Neural cell (in vitro differentiated cells): ENCODE measurements around the gene PFDN6.

Experiments
- EP300 ChIP-seq: fragments of 450-650 bp; conservative IDR thresholded peaks from 2 replicates; pipeline ENCODE4 v1.6.1; 2014; ENCODE audit warnings: antibody characterized with exemption, mild to moderate bottlenecking, moderate library complexity; ENCODE audit not compliant: poor library complexity, severe bottlenecking
- EZH2 ChIP-seq: fragments of 200-600, 300-800 bp; shearing (Covaris generic), sonication (generic); IDR thresholded peaks from 2 replicates; pipeline ENCODE4 v1.6.1; 2014; ENCODE audit warnings: antibody characterized with exemption, low read length, borderline replicate concordance, mild to moderate bottlenecking; ENCODE audit not compliant: insufficient read depth, poor library complexity, severe bottlenecking
- POLR2AphosphoS5 ChIP-seq: IDR thresholded peaks from 2 replicates; pipeline ENCODE4 v1.6.1; 2012
- RAD21 ChIP-seq: fragments of 450-650 bp; conservative IDR thresholded peaks from 2 replicates; pipeline ENCODE4 v1.6.1; 2014; ENCODE audit warnings: antibody characterized with exemption, mild to moderate bottlenecking, moderate library complexity
- SMC3 ChIP-seq: fragments of 450-650 bp; conservative IDR thresholded peaks from 2 replicates; pipeline ENCODE4 v1.6.1; 2014; ENCODE audit warnings: antibody characterized with exemption, mild to moderate bottlenecking, moderate library complexity; ENCODE audit not compliant: poor library complexity
- TF ChIP-seq, protein P1 (sequence below): fragments of 450-650 bp; IDR thresholded peaks from 2 replicates; pipeline ENCODE4 v1.5.1; 2014; ENCODE audit warnings: antibody characterized with exemption, mild to moderate bottlenecking, moderate library complexity; ENCODE audit not compliant: poor library complexity, severe bottlenecking
- TF ChIP-seq, protein P2 (sequence below): IDR thresholded peaks from 2 replicates; pipeline ENCODE4 v1.6.1; 2012; ENCODE audit warnings: borderline replicate concordance

DNA sequence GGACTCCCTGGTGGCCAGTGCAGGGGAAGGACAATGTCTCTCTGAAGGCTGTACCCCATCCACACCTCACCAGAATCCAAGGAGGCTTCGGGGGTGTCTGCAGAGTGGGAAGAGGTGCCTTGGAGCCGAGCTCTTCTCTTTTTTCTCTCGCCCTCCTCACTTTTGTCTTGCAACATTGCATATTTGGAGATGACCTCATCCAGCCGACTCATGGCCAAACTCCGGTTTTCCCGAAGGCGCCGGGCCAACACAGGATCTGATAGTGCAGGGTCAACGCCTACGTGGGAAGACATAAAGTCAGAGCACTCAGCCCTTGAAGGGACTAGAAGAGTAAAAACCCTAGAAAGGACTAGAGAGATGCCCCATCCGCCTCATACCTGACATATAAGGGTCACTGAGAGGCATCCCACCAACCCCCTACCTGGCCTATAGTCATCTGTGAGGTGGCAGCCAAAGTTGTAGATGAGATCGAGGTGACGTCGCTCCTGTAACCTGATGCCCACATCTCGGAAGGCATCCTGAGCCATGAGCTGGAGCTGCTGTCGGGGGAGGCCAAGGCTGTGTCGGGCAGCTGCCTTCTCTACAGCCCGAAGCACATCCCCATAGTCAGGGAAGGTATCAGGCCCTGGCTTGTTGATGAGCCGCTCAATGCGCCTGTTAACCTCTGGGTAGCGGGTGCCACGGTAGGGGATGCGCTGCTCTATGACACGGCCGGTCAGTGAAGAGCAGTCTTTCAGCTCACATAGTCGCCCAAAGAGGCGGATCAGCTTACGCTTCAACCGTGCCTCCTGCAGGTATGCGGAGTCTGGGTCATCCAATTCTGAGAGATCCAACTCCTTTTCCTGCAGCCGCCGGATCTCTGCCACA is 31.1 kb downstream of the PFDN6 start:
- TF ChIP-seq, protein P1, sequence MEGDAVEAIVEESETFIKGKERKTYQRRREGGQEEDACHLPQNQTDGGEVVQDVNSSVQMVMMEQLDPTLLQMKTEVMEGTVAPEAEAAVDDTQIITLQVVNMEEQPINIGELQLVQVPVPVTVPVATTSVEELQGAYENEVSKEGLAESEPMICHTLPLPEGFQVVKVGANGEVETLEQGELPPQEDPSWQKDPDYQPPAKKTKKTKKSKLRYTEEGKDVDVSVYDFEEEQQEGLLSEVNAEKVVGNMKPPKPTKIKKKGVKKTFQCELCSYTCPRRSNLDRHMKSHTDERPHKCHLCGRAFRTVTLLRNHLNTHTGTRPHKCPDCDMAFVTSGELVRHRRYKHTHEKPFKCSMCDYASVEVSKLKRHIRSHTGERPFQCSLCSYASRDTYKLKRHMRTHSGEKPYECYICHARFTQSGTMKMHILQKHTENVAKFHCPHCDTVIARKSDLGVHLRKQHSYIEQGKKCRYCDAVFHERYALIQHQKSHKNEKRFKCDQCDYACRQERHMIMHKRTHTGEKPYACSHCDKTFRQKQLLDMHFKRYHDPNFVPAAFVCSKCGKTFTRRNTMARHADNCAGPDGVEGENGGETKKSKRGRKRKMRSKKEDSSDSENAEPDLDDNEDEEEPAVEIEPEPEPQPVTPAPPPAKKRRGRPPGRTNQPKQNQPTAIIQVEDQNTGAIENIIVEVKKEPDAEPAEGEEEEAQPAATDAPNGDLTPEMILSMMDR = no peak
- TF ChIP-seq, protein P2, sequence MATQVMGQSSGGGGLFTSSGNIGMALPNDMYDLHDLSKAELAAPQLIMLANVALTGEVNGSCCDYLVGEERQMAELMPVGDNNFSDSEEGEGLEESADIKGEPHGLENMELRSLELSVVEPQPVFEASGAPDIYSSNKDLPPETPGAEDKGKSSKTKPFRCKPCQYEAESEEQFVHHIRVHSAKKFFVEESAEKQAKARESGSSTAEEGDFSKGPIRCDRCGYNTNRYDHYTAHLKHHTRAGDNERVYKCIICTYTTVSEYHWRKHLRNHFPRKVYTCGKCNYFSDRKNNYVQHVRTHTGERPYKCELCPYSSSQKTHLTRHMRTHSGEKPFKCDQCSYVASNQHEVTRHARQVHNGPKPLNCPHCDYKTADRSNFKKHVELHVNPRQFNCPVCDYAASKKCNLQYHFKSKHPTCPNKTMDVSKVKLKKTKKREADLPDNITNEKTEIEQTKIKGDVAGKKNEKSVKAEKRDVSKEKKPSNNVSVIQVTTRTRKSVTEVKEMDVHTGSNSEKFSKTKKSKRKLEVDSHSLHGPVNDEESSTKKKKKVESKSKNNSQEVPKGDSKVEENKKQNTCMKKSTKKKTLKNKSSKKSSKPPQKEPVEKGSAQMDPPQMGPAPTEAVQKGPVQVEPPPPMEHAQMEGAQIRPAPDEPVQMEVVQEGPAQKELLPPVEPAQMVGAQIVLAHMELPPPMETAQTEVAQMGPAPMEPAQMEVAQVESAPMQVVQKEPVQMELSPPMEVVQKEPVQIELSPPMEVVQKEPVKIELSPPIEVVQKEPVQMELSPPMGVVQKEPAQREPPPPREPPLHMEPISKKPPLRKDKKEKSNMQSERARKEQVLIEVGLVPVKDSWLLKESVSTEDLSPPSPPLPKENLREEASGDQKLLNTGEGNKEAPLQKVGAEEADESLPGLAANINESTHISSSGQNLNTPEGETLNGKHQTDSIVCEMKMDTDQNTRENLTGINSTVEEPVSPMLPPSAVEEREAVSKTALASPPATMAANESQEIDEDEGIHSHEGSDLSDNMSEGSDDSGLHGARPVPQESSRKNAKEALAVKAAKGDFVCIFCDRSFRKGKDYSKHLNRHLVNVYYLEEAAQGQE = no peak
- TF ChIP-seq EP300 (no peak), EZH2 (no peak), RAD21 (no peak), POLR2AphosphoS5 (no peak), SMC3 (no peak)
